GM19239 (cell line): ENCODE results near the gene ATP6V1G2.
"Not testable (repeated sequence)": the region's sequence is repeated elsewhere in the genome, so short reads cannot be mapped to it uniquely, and the experiment has no call there.

ENCODE experiments used
- DNase-seq: peaks from one replicate; pipeline ENCODE4 v3.0.0; 2011; ENCODE audit warnings: low spot score; ENCODE audit not compliant: insufficient read length
- FAIRE-seq: peaks from 2 replicates; lab custom pipeline; 2011; peaks lifted over from hg19 to GRCh38; lab: Jason Lieb, UNC

ATP6V1G2 gene

GRCh38 chr6:31532644-31533454 is 13.6 kb downstream of the ATP6V1G2 start:
- FAIRE-seq (no peak), DNase-seq (no peak)

- DNase-seq: no peak
- FAIRE-seq: no peak
These were observed 14.4 kb downstream of the ATP6V1G2 start for GRCh38 chr6:31531771-31532643.

- no peak for FAIRE-seq
- no peak for DNase-seq
These were observed 15.2 kb downstream of the ATP6V1G2 start for GRCh38 chr6:31531162-31531561.

- no peak for FAIRE-seq
These were observed 15.7 kb downstream of the ATP6V1G2 start for GRCh38 chr6:31530659-31531058.

GRCh38 chr6:31529329-31530150 is 16.9 kb downstream of the ATP6V1G2 start:
- FAIRE-seq (no peak), DNase-seq (no peak)

More at GRCh38 chr6:31530659-31531058, 15.7 kb downstream of the ATP6V1G2 start:
- DNase-seq: no peak

- FAIRE-seq: no peak
These were observed 17.5 kb downstream of the ATP6V1G2 start, which contains the start of gene MCCD1 for GRCh38 chr6:31528821-31529328. Gene MCCD1 (plus strand): TSS chr6:31528962. CDS start chr6:31529015, 53 bp downstream.

GRCh38 chr6:31528307-31528777 is 18.1 kb downstream of the ATP6V1G2 start:
- DNase-seq: no peak
- FAIRE-seq: no peak

More at GRCh38 chr6:31528821-31529328, 17.5 kb downstream of the ATP6V1G2 start, which contains the start of gene MCCD1:
- DNase-seq: no peak

- FAIRE-seq: no peak
These were observed 20.3 kb downstream of the ATP6V1G2 start for GRCh38 chr6:31525932-31526591.

GRCh38 chr6:31525553-31525931 is 20.9 kb downstream of the ATP6V1G2 start:
- DNase-seq (no peak), FAIRE-seq (no peak)

More at GRCh38 chr6:31525932-31526591, 20.3 kb downstream of the ATP6V1G2 start:
- DNase-seq: no peak

GRCh38 chr6:31521835-31522234 is 24.6 kb downstream of the ATP6V1G2 start:
- DNase-seq: no peak
- FAIRE-seq: no peak

- FAIRE-seq (no peak), DNase-seq (no peak)
These were observed 32.8 kb downstream of the ATP6V1G2 start for GRCh38 chr6:31513456-31514165.

GRCh38 chr6:31510007-31510406 is 36.4 kb downstream of the ATP6V1G2 start:
- DNase-seq: no peak
- FAIRE-seq: no peak

GRCh38 chr6:31509036-31509435 is 37.4 kb downstream of the ATP6V1G2 start:
- not testable (repeated sequence) for DNase-seq, FAIRE-seq

- FAIRE-seq (no peak), DNase-seq (no peak)
These were observed 43.8 kb downstream of the ATP6V1G2 start for GRCh38 chr6:31502586-31502985.

- not testable (repeated sequence) for DNase-seq, FAIRE-seq
These were observed 46.8 kb downstream of the ATP6V1G2 start for GRCh38 chr6:31499648-31500047.

GRCh38 chr6:31498748-31499147 is 47.7 kb downstream of the ATP6V1G2 start:
- FAIRE-seq (no peak), DNase-seq (no peak)

GRCh38 chr6:31497531-31498476 is 48.6 kb downstream of the ATP6V1G2 start, which contains the start of gene MICB:
Gene MICB (plus strand): TSS chr6:31498145. CDS start chr6:31498194, 49 bp downstream.
- peak; percentile 83 for FAIRE-seq
- peak; percentile 66 for DNase-seq
